GM23248 (cell line): ENCODE results near the gene SKIDA1. TPM values are rescaled to one million over a fixed set of nuclear protein-coding genes. Genes with fewer than 3 reads are reported as not detected.
A peak's percentile ranks its signal among the peaks of the same experiment; 100 is the strongest.

Experiments used
- DNase-seq: peaks from one replicate; pipeline ENCODE4 v3.0.0-alpha.2; 2015
- H2AFZ ChIP-seq: fragments of 200-600 bp; sonication (generic); 2 replicates; pipeline ENCODE4 v1.6.1; 2016; ENCODE audit warnings: antibody characterized with exemption
- H3F3A ChIP-seq: fragments of 200-600 bp; sonication (generic); 2 replicates; pipeline ENCODE4 v1.6.1; 2016; ENCODE audit warnings: mild to moderate bottlenecking, antibody characterized with exemption, mixed run types; ENCODE audit not compliant: insufficient read depth
- H3K27ac ChIP-seq: fragments of 200-600 bp; sonication (generic); 2 replicates; pipeline ENCODE4 v1.5.1; 2016; ENCODE audit warnings: mild to moderate bottlenecking
- H3K27me3 ChIP-seq: fragments of 200-600 bp; sonication (generic); replicated peaks from 2 replicates; pipeline ENCODE4 v1.6.1; 2016; ENCODE audit warnings: mild to moderate bottlenecking; ENCODE audit not compliant: insufficient read depth
- H3K36me3 ChIP-seq: fragments of 200-600 bp; sonication (generic); 2 replicates; pipeline ENCODE4 v1.6.1; 2016; ENCODE audit warnings: low read depth, mild to moderate bottlenecking
- H3K4me1 ChIP-seq: fragments of 200-600 bp; sonication (generic); 2 replicates; pipeline ENCODE4 v1.6.1; 2016; ENCODE audit warnings: mild to moderate bottlenecking; ENCODE audit not compliant: insufficient read depth
- H3K4me2 ChIP-seq: fragments of 200-600 bp; sonication (generic); one replicate; pipeline ENCODE4 v1.6.1; 2016; ENCODE audit warnings: mild to moderate bottlenecking; ENCODE audit not compliant: unreplicated experiment
- H3K4me3 ChIP-seq: fragments of 200-600 bp; sonication (generic); 2 replicates; pipeline ENCODE4 v1.5.1; 2016; ENCODE audit warnings: mild to moderate bottlenecking
- H3K79me2 ChIP-seq: fragments of 200-600 bp; sonication (generic); 2 replicates; pipeline ENCODE4 v1.6.1; 2016; ENCODE audit warnings: mild to moderate bottlenecking; ENCODE audit not compliant: insufficient read depth
- H3K9ac ChIP-seq: fragments of 200-600 bp; sonication (generic); 2 replicates; pipeline ENCODE4 v1.6.1; 2016; ENCODE audit warnings: mild to moderate bottlenecking
- H3K9me2 ChIP-seq: fragments of 200-600 bp; sonication (generic); 2 replicates; pipeline ENCODE4 v1.6.1; 2016; ENCODE audit warnings: mixed run types, mild to moderate bottlenecking, moderate library complexity; ENCODE audit not compliant: insufficient read depth
- H3K9me3 ChIP-seq: fragments of 200-600 bp; sonication (generic); one replicate; pipeline ENCODE4 v1.6.1; 2017; ENCODE audit warnings: low read depth
- H4K20me1 ChIP-seq: fragments of 200-600 bp; sonication (generic); 2 replicates; pipeline ENCODE4 v1.6.0; 2016; ENCODE audit not compliant: insufficient read depth
- EZH2 ChIP-seq: fragments of 200-600 bp; sonication (generic); IDR thresholded peaks from 2 replicates; pipeline ENCODE4 v1.6.1; 2018; ENCODE audit warnings: antibody characterized with exemption, mild to moderate bottlenecking; ENCODE audit not compliant: insufficient read depth, poor library complexity, severe bottlenecking
- EZH2phosphoT487 ChIP-seq: fragments of 200-600 bp; sonication (generic); IDR thresholded peaks from 2 replicates; pipeline ENCODE4 v1.6.1; 2018; ENCODE audit warnings: antibody characterized with exemption, moderate library complexity, mild to moderate bottlenecking, low read depth; ENCODE audit not compliant: insufficient read depth
- WGBS, 2 experiments: methylation state at CpG; one replicate each; pipeline ENCODE4 v1.1.6; 2015 to 2017; ENCODE audit warnings: low lambda C conversion rate in 2 of 2, low coverage in 1 of 2; ENCODE audit errors: missing lambda C conversion rate in 2 of 2; 5-methylcytosine and 5-hydroxymethylcytosine counted together
- in situ Hi-C: fragments of 300-500 bp; cut with MboI; formaldehyde crosslinking; loops from 2 replicates; pipeline ENCODE4 v1.15.0; 2020
- polyA plus RNA-seq: library from polyadenylated mRNA; unstranded; fragments of >200 nt; fragmentation: Nextera tagmentation; extraction: Ambion mirVana; gene quantifications from 2 replicates; pipeline ENCODE4 v1.2.1, GENCODE V29; 2016
- total RNA-seq: library from RNA; depleted of rRNA; stranded (reverse); fragments of >200 nt; shearing (Covaris generic); gene quantifications from 2 replicates; pipeline ENCODE4 v1.2.3, GENCODE V29; 2014

SKIDA1 gene
- total and polyA plus RNA-seq, 2 experiments from 2014 or later = 0.18 TPM; not detected in 1

GRCh38 chr10:21523557-21524008 lies 1.9 kb downstream of the SKIDA1 start:
- Histone ChIP-seq H3K27ac (no peak overlapping the region), H3K27me3 (no peaks in the 10 kb centered on the region), H3K79me2 (no peaks in the 10 kb centered on the region), H3K9me2 (no peaks in the 10 kb centered on the region), H3F3A (peaks cover 39% of the 10 kb centered on the region), H3K9me3 (no peaks in the 10 kb centered on the region), H3K4me2 (peak overlapping the region; percentile 99), H4K20me1 (no peaks in the 10 kb centered on the region), H3K36me3 (no peaks in the 10 kb centered on the region), H2AFZ (peak overlapping the region; percentile 85), H3K4me1 (peaks cover 25% of the 10 kb centered on the region), H3K9ac (peak overlapping the region; percentile 95), H3K4me3 (no peak overlapping the region)
- DNase-seq = peak; percentile 45
- TF ChIP-seq EZH2 (no peak), EZH2phosphoT487 (no peak)
- in situ Hi-C loops = loop anchor here (25.0 kb wide), 1 partner anchor 714 kb away; no protein-coding TSS in a partner anchor
- 10 to 15% methylated on average over 3 of the region's 3 CpGs for WGBS, 2 experiments

- no peak overlapping the region for H3K27ac ChIP-seq
- H4K20me1 ChIP-seq = no peaks in the 10 kb centered on the region
- peak overlapping the region; percentile 85; the same call in 1 of the 2 replicates for H2AFZ ChIP-seq
- H3K4me3 ChIP-seq = no peak overlapping the region
- DNase-seq = no peak
- H3K9ac ChIP-seq = no peak overlapping the region
- H3K36me3 ChIP-seq = no peaks in the 10 kb centered on the region
- no peak for TF ChIP-seq EZH2
- TF ChIP-seq EZH2phosphoT487 = no peak
- no peaks in the 10 kb centered on the region for H3K79me2 ChIP-seq
- in situ Hi-C loops = loop anchor here (25.0 kb wide), 1 partner anchor 714 kb away; no protein-coding TSS in a partner anchor
- peaks cover 39% of the 10 kb centered on the region for H3F3A ChIP-seq
- H3K4me1 ChIP-seq = peaks cover 25% of the 10 kb centered on the region
- WGBS, 2 experiments = 71 to 72% methylated on average over 1 of the region's 1 CpG
- H3K27me3 ChIP-seq = no peaks in the 10 kb centered on the region
- no peak overlapping the region for H3K4me2 ChIP-seq
- no peaks in the 10 kb centered on the region for H3K9me2 ChIP-seq
- no peaks in the 10 kb centered on the region for H3K9me3 ChIP-seq
These were observed 2.7 kb downstream of the SKIDA1 start for GRCh38 chr10:21522631-21523406.

GRCh38 chr10:21521751-21522533 lies 3.5 kb downstream of the SKIDA1 start:
- Histone ChIP-seq H3K27me3 (no peaks in the 10 kb centered on the region), H3F3A (peaks cover 40% of the 10 kb centered on the region), H2AFZ (no peak overlapping the region), H3K4me2 (no peak overlapping the region), H3K4me1 (peaks cover 27% of the 10 kb centered on the region), H3K9ac (no peak overlapping the region), H3K9me2 (no peaks in the 10 kb centered on the region), H3K79me2 (no peaks in the 10 kb centered on the region), H3K27ac (no peak overlapping the region), H4K20me1 (no peaks in the 10 kb centered on the region), H3K4me3 (no peak overlapping the region), H3K36me3 (no peaks in the 10 kb centered on the region), H3K9me3 (no peaks in the 10 kb centered on the region)
- 65 to 66% methylated on average over 4 of the region's 4 CpGs for WGBS, 2 experiments
- in situ Hi-C loops = loop anchor here (25.0 kb wide), 1 partner anchor 715 kb away; no protein-coding TSS in a partner anchor
- DNase-seq = no peak
- TF ChIP-seq EZH2phosphoT487 (no peak), EZH2 (no peak)

GRCh38 chr10:21520949-21521348 lies 4.5 kb downstream of the SKIDA1 start:
- Histone ChIP-seq H3K27me3 (no peaks in the 10 kb centered on the region), H3K36me3 (no peaks in the 10 kb centered on the region), H3K9me3 (no peaks in the 10 kb centered on the region), H3K9ac (peak overlapping the region; percentile 83; the same call in 1 of the 2 replicates), H3K4me2 (no peak overlapping the region), H3K9me2 (no peaks in the 10 kb centered on the region), H3F3A (peaks cover 36% of the 10 kb centered on the region), H2AFZ (peak overlapping the region; percentile 97; the same call in 1 of the 2 replicates), H3K4me1 (peaks cover 28% of the 10 kb centered on the region), H3K4me3 (no peak overlapping the region), H4K20me1 (no peaks in the 10 kb centered on the region), H3K79me2 (no peaks in the 10 kb centered on the region), H3K27ac (0 out of 2 replicates have a peak overlapping the region, but pooled peaks have one; percentile 76)
- WGBS, 2 experiments = 49 to 55% methylated on average over 8 of the region's 8 CpGs
- TF ChIP-seq EZH2 (no peak), EZH2phosphoT487 (no peak)
- in situ Hi-C loops = loop anchor here (25.0 kb wide), 1 partner anchor 716 kb away; no protein-coding TSS in a partner anchor
- DNase-seq = no peak
